B cell (primary cell): ENCODE data around the gene SRRM3. TPM values are rescaled to one million over a fixed set of nuclear protein-coding genes. Genes with fewer than 3 reads are reported as not detected.

Experiments used
- ATAC-seq: fragments of 200-7000 bp; cut with Tn5 transposase; one replicate; pipeline ENCODE4 v1.10.0; 2021; ENCODE audit warnings: low read depth, mild to moderate bottlenecking, moderate number of reproducible peaks, moderate library complexity
- CTCF ChIA-PET: fragments of 350-600 bp; sonication (Branson Sonifier 250); formaldehyde crosslinking; loops from one replicate; lab custom pipeline; 2021; ENCODE audit warnings: antibody characterized with exemption, inconsistent platforms; lab: Charles Lee
- POLR2A ChIA-PET: fragments of 350-600 bp; sonication (Branson Sonifier 250); formaldehyde crosslinking; loops from one replicate; lab custom pipeline; 2021; ENCODE audit warnings: antibody characterized with exemption; lab: Charles Lee
- DNase-seq: peaks from one replicate; pipeline ENCODE4 v3.0.0; 2013
- H2AFZ ChIP-seq: 2 replicates; pipeline ENCODE4 v1.6.1; 2012; ENCODE audit warnings: mild to moderate bottlenecking, low read depth, low read length; ENCODE audit not compliant: insufficient read depth, poor library complexity, severe bottlenecking
- H3K27ac ChIP-seq, 2 donors: 1 replicate in 1 of 2; 2 replicates in 1 of 2; pipeline ENCODE4 v1.5.1; 2012 to 2013; ENCODE audit warnings: low read length in 2 of 2, mild to moderate bottlenecking in 2 of 2, moderate library complexity in 1 of 2
- H3K27me3 ChIP-seq, 4 experiments: fragments of 200-600 bp in 1 of 4; sonication (generic) in 1 of 4; replicated peaks in 1 of 4; 1 replicate in 2 of 4; 2 replicates in 2 of 4; pipeline versions ENCODE4 v1.6.1 to v1.7.0; 2013 to 2016; ENCODE audit warnings: low read length in 3 of 4, mild to moderate bottlenecking in 2 of 4, mixed read lengths in 1 of 4, moderate library complexity in 1 of 4; ENCODE audit not compliant: insufficient read depth in 4 of 4, control insufficient read depth in 3 of 4; ENCODE audit errors: control extremely low read depth in 1 of 4
- H3K36me3 ChIP-seq, 2 experiments: replicated peaks in 1 of 2; 1 replicate in 1 of 2; 2 replicates in 1 of 2; pipeline versions ENCODE4 v1.6.1 to v1.7.1; 2013; ENCODE audit warnings: low read length in 1 of 2; ENCODE audit not compliant: insufficient read depth in 2 of 2, control insufficient read depth in 1 of 2; ENCODE audit errors: control extremely low read depth in 1 of 2, extremely low read depth in 1 of 2
- H3K4me1 ChIP-seq, 2 donors: fragments of 200-600 bp in 1 of 2; sonication (generic) in 1 of 2; 1 replicate in 1 of 2; 2 replicates in 1 of 2; pipeline versions ENCODE4 v1.5.1 to v1.6.1; 2013 to 2017; ENCODE audit warnings: low read length in 2 of 2; ENCODE audit not compliant: control insufficient read depth in 2 of 2, insufficient read depth in 2 of 2
- H3K4me2 ChIP-seq: replicated peaks from 2 replicates; pipeline ENCODE3; 2012; ENCODE audit warnings: mild to moderate bottlenecking, low read depth, low read length; ENCODE audit not compliant: poor library complexity, severe bottlenecking
- H3K4me3 ChIP-seq, 5 experiments: fragments of 200-600 bp in 1 of 5; sonication (generic) in 1 of 5; 1 replicate in 3 of 5; 2 replicates in 2 of 5; pipeline versions ENCODE4 v1.5.1 to v1.7.0; 2011 to 2016; ENCODE audit warnings: low read length in 4 of 5, mild to moderate bottlenecking in 4 of 5, low read depth in 2 of 5, control low read depth in 1 of 5, moderate library complexity in 1 of 5; ENCODE audit not compliant: insufficient read depth in 1 of 5; ENCODE audit errors: control extremely low read depth in 1 of 5, extremely low read depth in 1 of 5
- H3K79me2 ChIP-seq: fragments of 200-600 bp; sonication (generic); one replicate; pipeline ENCODE4 v1.6.0; 2016; ENCODE audit warnings: low read length; ENCODE audit not compliant: control insufficient read depth, insufficient read depth
- H3K9ac ChIP-seq: fragments of 200-600 bp; sonication (generic); 2 replicates; pipeline ENCODE4 v1.6.1; 2017; ENCODE audit warnings: mild to moderate bottlenecking, low read length, moderate library complexity
- H3K9me3 ChIP-seq, 3 donors: one replicate each; pipeline versions ENCODE4 v1.6.1 to v1.7.1; 2013; ENCODE audit warnings: low read length in 2 of 3; ENCODE audit not compliant: control insufficient read depth in 2 of 3, insufficient read depth in 1 of 3; ENCODE audit errors: control extremely low read depth in 1 of 3
- H4K20me1 ChIP-seq: 2 replicates; pipeline ENCODE4 v1.6.0; 2012; ENCODE audit warnings: mild to moderate bottlenecking, low read length; ENCODE audit not compliant: insufficient read depth, control insufficient read depth, poor library complexity, severe bottlenecking
- H3K27ac Mint-ChIP-seq: one replicate; pipeline ENCODE4 v1.8.0; 2021; ENCODE audit warnings: mixed read lengths
- H3K27me3 Mint-ChIP-seq: one replicate; pipeline ENCODE4 v1.8.0; 2021; ENCODE audit warnings: mixed read lengths
- H3K4me1 Mint-ChIP-seq: one replicate; pipeline ENCODE4 v1.8.0; 2021; ENCODE audit warnings: mixed read lengths
- H3K4me3 Mint-ChIP-seq: one replicate; pipeline ENCODE4 v1.8.0; 2021; ENCODE audit warnings: mixed read lengths
- H3K9me3 Mint-ChIP-seq: one replicate; pipeline ENCODE4 v1.8.0; 2022; ENCODE audit warnings: mixed read lengths; ENCODE audit not compliant: insufficient read depth
- CTCF ChIP-seq: fragments of 200-600 bp; IDR thresholded peaks from one replicate; pipeline ENCODE4 v1.8.0; 2022; ENCODE audit warnings: antibody characterized with exemption, mild to moderate bottlenecking
- EZH2 ChIP-seq: IDR thresholded peaks from 2 replicates; pipeline ENCODE4 v1.6.1; 2012; ENCODE audit warnings: borderline replicate concordance, low read depth, mild to moderate bottlenecking, moderate library complexity, low read length; ENCODE audit not compliant: insufficient read depth, poor library complexity, severe bottlenecking
- WGBS: methylation state at CpG from one replicate; pipeline ENCODE4 v1.1.5; 2013; ENCODE audit warnings: missing lambda C conversion rate; ENCODE audit not compliant: insufficient coverage; 5-methylcytosine and 5-hydroxymethylcytosine counted together
- intact Hi-C: fragments of 100-400 bp; cut with micrococcal nuclease; formaldehyde crosslinking; loops from one replicate; pipeline ENCODE4 v1.10.0; 2022
- polyA plus RNA-seq: library from polyadenylated mRNA; depleted of rRNA; stranded (reverse); fragments of >200 nt; gene quantifications from 2 replicates; pipeline ENCODE4 v1.2.3, GENCODE V29; 2012
- total RNA-seq, 2 donors: library from RNA; stranded (reverse); fragments of 120-200 nt in 1 of 2; gene quantifications; 1 replicate in 1 of 2; 2 replicates in 1 of 2; pipeline versions ENCODE4 v1.2.3 to v1.2.4, GENCODE V29; 2013 to 2022

Gene SRRM3
- total and polyA plus RNA-seq, 2 donors (not counting 1 experiment from before 2014, with no cell fraction given), result not detected

- no peak overlapping the region for H3K27ac Mint-ChIP-seq
- CTCF ChIA-PET, result interaction anchor here (1.4 to 8.9 kb wide), 3 partner anchors 20 to 115 kb away, joined by 6 to 119 read pairs (median 21); partner anchors contain the start of gene YWHAG
- Histone ChIP-seq H3K9me3 (no peaks in the 10 kb centered on the region), H3K9ac (no peak overlapping the region), H3K4me2 (no peak overlapping the region), H3K4me3 (no peak overlapping the region), H2AFZ (no peak overlapping the region), H3K27ac (no peak overlapping the region), H3K36me3 (no peaks in the 10 kb centered on the region), H3K4me1 (peaks cover 0 to 16% of the 10 kb centered on the region in 2 donors), H3K27me3 (peaks cover 0 to 12% (median 2%) of the 10 kb centered on the region in 4 experiments), H4K20me1 (no peaks in the 10 kb centered on the region), H3K79me2 (no peaks in the 10 kb centered on the region)
- POLR2A ChIA-PET, result no interaction called here
- peaks cover 11% of the 10 kb centered on the region for H3K4me1 Mint-ChIP-seq
- H3K9me3 Mint-ChIP-seq, result no peaks in the 10 kb centered on the region
- peaks cover 9% of the 10 kb centered on the region for H3K27me3 Mint-ChIP-seq
- ATAC-seq (no peak), DNase-seq (no peak)
- intact Hi-C loops, result no loop called here
- no peak overlapping the region for H3K4me3 Mint-ChIP-seq
- TF ChIP-seq CTCF, result no peak
- WGBS, result 80% methylated on average over 8 of the region's 8 CpGs
Measured at GRCh38 chr7:76293407-76293901, 91.8 kb downstream of the SRRM3 start.

- H3K4me1 ChIP-seq, result peaks cover 0 to 16% of the 10 kb centered on the region in 2 donors
- DNase-seq (peak; percentile 42), ATAC-seq (peak; percentile 72)
- no peaks in the 10 kb centered on the region for H3K36me3 ChIP-seq
- peaks cover 0 to 12% (median 2%) of the 10 kb centered on the region in 4 experiments for H3K27me3 ChIP-seq
- CTCF ChIA-PET, result interaction anchor here (1.0 to 8.9 kb wide), 3 partner anchors 12 to 116 kb away, joined by 3 to 119 read pairs (median 6); no protein-coding TSS in a partner anchor
- Mint-ChIP-seq H3K27me3 (peaks cover 9% of the 10 kb centered on the region), H3K27ac (no peak overlapping the region), H3K4me1 (peaks cover 11% of the 10 kb centered on the region), H3K9me3 (no peaks in the 10 kb centered on the region), H3K4me3 (no peak overlapping the region)
- peak overlapping the region; percentile 25 for H3K4me2 ChIP-seq
- POLR2A ChIA-PET, result no interaction called here
- peak overlapping the region; percentile 22 for H2AFZ ChIP-seq
- no peaks in the 10 kb centered on the region for H4K20me1 ChIP-seq
- WGBS, result 40% methylated on average over 14 of the region's 20 CpGs
- no peaks in the 10 kb centered on the region for H3K79me2 ChIP-seq
- TF ChIP-seq CTCF (no peak), EZH2 (no peak)
- no peak overlapping the region for H3K27ac ChIP-seq
- H3K9ac ChIP-seq, result no peak overlapping the region
- no peaks in the 10 kb centered on the region for H3K9me3 ChIP-seq
- intact Hi-C loops, result no loop called here
- H3K4me3 ChIP-seq, result no peak overlapping the region
Measured at GRCh38 chr7:76294344-76295024, 92.8 kb downstream of the SRRM3 start.
